Measurements from ENCODE around the gene SPDYC. TPM values are rescaled to one million over a fixed set of nuclear protein-coding genes. Genes with fewer than 3 reads are reported as not detected.

The SPDYC gene
- total and polyA plus RNA-seq, 2 of the 13 experiments (the other 11 are each of a cell fraction or from before 2014, with no cell fraction given), result 0.15 to 0.33 TPM

DNA sequence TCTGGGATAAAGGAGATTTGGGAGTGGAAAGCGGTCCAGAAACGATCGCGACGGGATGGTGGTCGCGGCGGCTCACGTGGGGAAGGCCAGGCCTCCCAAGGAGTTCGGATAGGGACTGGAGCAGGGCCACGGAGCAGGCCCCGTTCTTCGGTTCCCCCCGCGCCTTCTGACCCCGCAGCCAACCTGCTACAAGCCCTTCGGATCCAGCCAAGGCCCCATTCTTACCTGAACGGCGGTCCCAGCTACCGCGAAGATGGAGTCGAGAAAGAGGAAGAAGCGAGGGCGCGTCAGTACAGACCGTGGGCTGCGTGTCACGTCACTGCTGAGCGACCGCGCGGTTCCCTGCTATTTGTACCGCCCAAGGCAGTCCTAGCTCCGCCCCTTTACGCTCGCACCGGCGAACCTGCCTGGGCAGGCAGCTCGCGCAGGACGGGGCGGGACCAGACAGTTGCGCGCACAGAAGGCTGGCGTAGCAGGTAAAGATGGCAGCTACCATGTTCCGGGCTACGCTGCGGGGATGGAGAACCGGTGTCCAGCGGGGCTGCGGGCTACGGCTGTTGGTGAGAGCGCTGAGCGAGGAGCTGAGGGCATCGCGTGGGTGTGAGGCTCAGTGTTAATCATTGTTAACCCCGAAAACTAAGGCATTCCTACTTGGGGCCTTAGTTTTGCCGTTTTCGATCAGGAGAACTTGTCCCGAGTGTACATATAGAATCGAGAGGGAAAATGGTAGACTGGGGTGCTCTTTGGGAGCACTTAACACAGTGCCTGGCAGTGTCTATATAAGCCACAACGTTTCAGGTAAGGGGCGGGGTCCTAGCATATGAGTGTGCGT, 48.0 kb upstream of the SPDYC start, which contains the start of the genes FAU and MRPL49 (continued):
- TF ChIP-seq, protein P1, sequence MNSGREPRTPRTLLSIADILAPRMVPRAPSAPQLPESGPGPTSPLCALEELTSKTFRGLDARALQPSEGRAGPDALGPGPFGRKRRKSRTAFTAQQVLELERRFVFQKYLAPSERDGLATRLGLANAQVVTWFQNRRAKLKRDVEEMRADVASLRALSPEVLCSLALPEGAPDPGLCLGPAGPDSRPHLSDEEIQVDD (CRISPR knock-in tag; IDR thresholded peaks at IDR 0.05; ENCODE audit: borderline replicate concordance), result peak; percentile 52; the same call in 1 of the 2 replicates
- TF ChIP-seq MXI1 (IDR thresholded peaks at IDR 0.05; ENCODE audit: borderline replicate concordance, low read depth, low read length) (peak; percentile 90; the same call in 1 of the 3 replicates), CEBPB (IDR thresholded peaks at IDR 0.05; ENCODE audit: borderline replicate concordance, low read depth, low read length) (no peak), ETV6 (CRISPR knock-in tag; conservative IDR thresholded peaks at IDR 0.05) (0 out of 2 replicates have a peak, but pooled peaks have one; percentile 34), HNRNPUL1 (IDR thresholded peaks at IDR 0.05; ENCODE audit: low read depth, low read length) (no peak), HDAC1 (CRISPR knock-in tag; IDR thresholded peaks at IDR 0.05) (peak; percentile 89), ZNF138 (CRISPR knock-in tag; IDR thresholded peaks at IDR 0.05; ENCODE audit: low read depth) (peak; percentile 69), ZNF558 (CRISPR knock-in tag; IDR thresholded peaks at IDR 0.05; ENCODE audit: borderline replicate concordance) (peak; percentile 85; the same call in 1 of the 2 replicates), TP53 (CRISPR knock-in tag; conservative IDR thresholded peaks at IDR 0.05) (peak; percentile 84; the same call in 1 of the 2 replicates), ZNF552 (CRISPR knock-in tag; IDR thresholded peaks at IDR 0.05; ENCODE audit: borderline replicate concordance) (peak; percentile 17; the same call in 1 of the 2 replicates), SCMH1 (CRISPR knock-in tag; IDR thresholded peaks at IDR 0.05; ENCODE audit: borderline replicate concordance) (no peak), ZNF839 (CRISPR knock-in tag; IDR thresholded peaks at IDR 0.05; ENCODE audit: borderline replicate concordance) (0 out of 2 replicates have a peak, but pooled peaks have one; percentile 24), TOE1 (CRISPR knock-in tag; IDR thresholded peaks at IDR 0.05) (no peak), PHF21A (CRISPR knock-in tag; IDR thresholded peaks at IDR 0.05) (peak; percentile 78), KAT8 (CRISPR knock-in tag; IDR thresholded peaks at IDR 0.05) (peak; percentile 97), ZNF746 (CRISPR knock-in tag; IDR thresholded peaks at IDR 0.05) (peak; percentile 12; the same call in 1 of the 2 replicates), KLF6 (CRISPR knock-in tag; IDR thresholded peaks at IDR 0.05) (peak; percentile 85; the same call in 1 of the 2 replicates), ZFP82 (CRISPR knock-in tag; IDR thresholded peaks at IDR 0.05; ENCODE audit: borderline replicate concordance) (no peak)
- TF ChIP-seq, protein P2, sequence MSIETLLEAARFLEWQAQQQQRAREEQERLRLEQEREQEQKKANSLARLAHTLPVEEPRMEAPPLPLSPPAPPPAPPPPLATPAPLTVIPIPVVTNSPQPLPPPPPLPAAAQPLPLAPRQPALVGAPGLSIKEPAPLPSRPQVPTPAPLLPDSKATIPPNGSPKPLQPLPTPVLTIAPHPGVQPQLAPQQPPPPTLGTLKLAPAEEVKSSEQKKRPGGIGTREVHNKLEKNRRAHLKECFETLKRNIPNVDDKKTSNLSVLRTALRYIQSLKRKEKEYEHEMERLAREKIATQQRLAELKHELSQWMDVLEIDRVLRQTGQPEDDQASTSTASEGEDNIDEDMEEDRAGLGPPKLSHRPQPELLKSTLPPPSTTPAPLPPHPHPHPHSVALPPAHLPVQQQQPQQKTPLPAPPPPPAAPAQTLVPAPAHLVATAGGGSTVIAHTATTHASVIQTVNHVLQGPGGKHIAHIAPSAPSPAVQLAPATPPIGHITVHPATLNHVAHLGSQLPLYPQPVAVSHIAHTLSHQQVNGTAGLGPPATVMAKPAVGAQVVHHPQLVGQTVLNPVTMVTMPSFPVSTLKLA (IDR thresholded peaks at IDR 0.05), result peak; percentile 67
- TF ChIP-seq, protein P3, sequence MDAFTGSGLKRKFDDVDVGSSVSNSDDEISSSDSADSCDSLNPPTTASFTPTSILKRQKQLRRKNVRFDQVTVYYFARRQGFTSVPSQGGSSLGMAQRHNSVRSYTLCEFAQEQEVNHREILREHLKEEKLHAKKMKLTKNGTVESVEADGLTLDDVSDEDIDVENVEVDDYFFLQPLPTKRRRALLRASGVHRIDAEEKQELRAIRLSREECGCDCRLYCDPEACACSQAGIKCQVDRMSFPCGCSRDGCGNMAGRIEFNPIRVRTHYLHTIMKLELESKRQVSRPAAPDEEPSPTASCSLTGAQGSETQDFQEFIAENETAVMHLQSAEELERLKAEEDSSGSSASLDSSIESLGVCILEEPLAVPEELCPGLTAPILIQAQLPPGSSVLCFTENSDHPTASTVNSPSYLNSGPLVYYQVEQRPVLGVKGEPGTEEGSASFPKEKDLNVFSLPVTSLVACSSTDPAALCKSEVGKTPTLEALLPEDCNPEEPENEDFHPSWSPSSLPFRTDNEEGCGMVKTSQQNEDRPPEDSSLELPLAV (CRISPR knock-in tag; conservative IDR thresholded peaks at IDR 0.05; ENCODE audit: low read depth), result no peak
- TF ChIP-seq, protein P4, sequence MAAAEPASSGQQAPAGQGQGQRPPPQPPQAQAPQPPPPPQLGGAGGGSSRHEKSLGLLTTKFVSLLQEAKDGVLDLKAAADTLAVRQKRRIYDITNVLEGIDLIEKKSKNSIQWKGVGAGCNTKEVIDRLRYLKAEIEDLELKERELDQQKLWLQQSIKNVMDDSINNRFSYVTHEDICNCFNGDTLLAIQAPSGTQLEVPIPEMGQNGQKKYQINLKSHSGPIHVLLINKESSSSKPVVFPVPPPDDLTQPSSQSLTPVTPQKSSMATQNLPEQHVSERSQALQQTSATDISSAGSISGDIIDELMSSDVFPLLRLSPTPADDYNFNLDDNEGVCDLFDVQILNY (CRISPR knock-in tag; conservative IDR thresholded peaks at IDR 0.05), result no peak

Measured in HepG2 (cell line).